Activated CD4-positive, alpha-beta T cell treated with anti-CD3 and anti-CD28 coated beads, Interleukin-2, amount 10 ng/mL, durations not matched to agents 24 days and 14 days (primary cell): ENCODE data around the gene ZNF492. TPM values are rescaled to one million over a fixed set of nuclear protein-coding genes. Genes with fewer than 3 reads are reported as not detected.
"Not testable (repeated sequence)": the region's sequence is repeated elsewhere in the genome, so short reads cannot be mapped to it uniquely, and the experiment has no call there.

Source experiments
- DNase-seq: peaks from one replicate; pipeline ENCODE4 v3.0.0; 2022
- H3K27ac Mint-ChIP-seq: one replicate; pipeline ENCODE4 v1.8.0; 2022; ENCODE audit warnings: mild to moderate bottlenecking, mixed read lengths
- H3K27me3 Mint-ChIP-seq: one replicate; pipeline ENCODE4 v1.8.0; 2022; ENCODE audit warnings: mixed read lengths
- H3K36me3 Mint-ChIP-seq: one replicate; pipeline ENCODE4 v1.8.0; 2022; ENCODE audit warnings: low read depth, mild to moderate bottlenecking, mixed read lengths
- H3K4me1 Mint-ChIP-seq: one replicate; pipeline ENCODE4 v1.8.0; 2021; ENCODE audit warnings: mixed read lengths
- H3K4me3 Mint-ChIP-seq: one replicate; pipeline ENCODE4 v1.8.0; 2022; ENCODE audit warnings: mild to moderate bottlenecking, moderate library complexity, mixed read lengths
- H3K9me3 Mint-ChIP-seq: one replicate; pipeline ENCODE4 v1.8.0; 2021; ENCODE audit warnings: mixed read lengths
- intact Hi-C: fragments of 100-400 bp; cut with micrococcal nuclease; formaldehyde crosslinking; loops from one replicate; pipeline ENCODE4 v1.15.1; 2023
- total RNA-seq: library from RNA; stranded (reverse); gene quantifications from 2 replicates; pipeline ENCODE4 v1.2.3, GENCODE V29; 2022

Gene ZNF492
- total RNA-seq, 1 donor from 2014 or later = 0.26 TPM

GRCh38 chr19:22623841-22624221 is 10.3 kb upstream of the ZNF492 start:
- H3K4me1 Mint-ChIP-seq = no peaks in the 10 kb centered on the region
- peaks cover 15% of the 10 kb centered on the region for H3K9me3 Mint-ChIP-seq
- DNase-seq = no peak
- H3K4me3 Mint-ChIP-seq = no peak overlapping the region
- intact Hi-C loops = no loop called here
- H3K36me3 Mint-ChIP-seq = peaks cover 2% of the 10 kb centered on the region
- no peak overlapping the region for H3K27ac Mint-ChIP-seq
- H3K27me3 Mint-ChIP-seq = no peaks in the 10 kb centered on the region

- peaks cover 16% of the 10 kb centered on the region for H3K9me3 Mint-ChIP-seq
- H3K4me1 Mint-ChIP-seq = no peaks in the 10 kb centered on the region
- no peak overlapping the region for H3K4me3 Mint-ChIP-seq
- H3K27me3 Mint-ChIP-seq = no peaks in the 10 kb centered on the region
- H3K27ac Mint-ChIP-seq = no peak overlapping the region
- intact Hi-C loops = no loop called here
- H3K36me3 Mint-ChIP-seq = peaks cover 2% of the 10 kb centered on the region
- no peak for DNase-seq
Measured at GRCh38 chr19:22625266-22626035, 8.7 kb upstream of the ZNF492 start.

- Mint-ChIP-seq H3K27ac (no peak overlapping the region), H3K4me3 (no peak overlapping the region), H3K4me1 (no peaks in the 10 kb centered on the region), H3K9me3 (peaks cover 16% of the 10 kb centered on the region), H3K36me3 (no peaks in the 10 kb centered on the region), H3K27me3 (no peaks in the 10 kb centered on the region)
- intact Hi-C loops = no loop called here
- DNase-seq = no peak
Measured at GRCh38 chr19:22627526-22627925, 6.6 kb upstream of the ZNF492 start.

GRCh38 chr19:22628401-22628800 is 5.7 kb upstream of the ZNF492 start:
- DNase-seq = no peak
- Mint-ChIP-seq H3K36me3 (no peaks in the 10 kb centered on the region), H3K4me3 (no peak overlapping the region), H3K27ac (no peak overlapping the region), H3K27me3 (no peaks in the 10 kb centered on the region), H3K9me3 (peaks cover 16% of the 10 kb centered on the region), H3K4me1 (no peaks in the 10 kb centered on the region)
- intact Hi-C loops = no loop called here

- no peak for DNase-seq
- H3K4me3 Mint-ChIP-seq = peak overlapping the region; percentile 71
- H3K4me1 Mint-ChIP-seq = no peaks in the 10 kb centered on the region
- intact Hi-C loops = no loop called here
- H3K36me3 Mint-ChIP-seq = no peaks in the 10 kb centered on the region
- no peaks in the 10 kb centered on the region for H3K27me3 Mint-ChIP-seq
- H3K27ac Mint-ChIP-seq = no peak overlapping the region
- H3K9me3 Mint-ChIP-seq = no peaks in the 10 kb centered on the region
Measured at GRCh38 chr19:22634450-22634827, 315 bp downstream of the ZNF492 start.

GRCh38 chr19:22685493-22685892 is 51.4 kb downstream of the ZNF492 start:
- H3K36me3 Mint-ChIP-seq, H3K4me3 Mint-ChIP-seq, H3K27me3 Mint-ChIP-seq, intact Hi-C loops, DNase-seq, H3K9me3 Mint-ChIP-seq, H3K27ac Mint-ChIP-seq, H3K4me1 Mint-ChIP-seq: not testable (repeated sequence)

- not testable (repeated sequence) for H3K9me3 Mint-ChIP-seq, H3K4me1 Mint-ChIP-seq, H3K27ac Mint-ChIP-seq
Measured at GRCh38 chr19:22702661-22703060, 68.5 kb downstream of the ZNF492 start.

GRCh38 chr19:22703096-22703495 is 69.0 kb downstream of the ZNF492 start:
- H3K4me1 Mint-ChIP-seq, H3K36me3 Mint-ChIP-seq, intact Hi-C loops, H3K4me3 Mint-ChIP-seq, H3K27me3 Mint-ChIP-seq, H3K27ac Mint-ChIP-seq, DNase-seq, H3K9me3 Mint-ChIP-seq: not testable (repeated sequence)

More at GRCh38 chr19:22702661-22703060, 68.5 kb downstream of the ZNF492 start:
- H3K4me3 Mint-ChIP-seq, DNase-seq, intact Hi-C loops, H3K36me3 Mint-ChIP-seq, H3K27me3 Mint-ChIP-seq: not testable (repeated sequence)

GRCh38 chr19:22708983-22709382 is 74.9 kb downstream of the ZNF492 start:
- Mint-ChIP-seq H3K36me3 (no peaks in the 10 kb centered on the region), H3K27me3 (no peaks in the 10 kb centered on the region), H3K4me1 (no peaks in the 10 kb centered on the region), H3K4me3 (no peak overlapping the region), H3K27ac (no peak overlapping the region), H3K9me3 (peaks cover 9% of the 10 kb centered on the region)
- intact Hi-C loops = no loop called here
- DNase-seq = no peak

Other genes with a start within 250 kb of the ZNF492 start
- gene ZNF98, start 212.0 kb upstream of the ZNF492 start, total RNA-seq = not detected in 2 replicates
- gene ZNF99, start 149.8 kb downstream of the ZNF492 start, total RNA-seq = not detected in 2 replicates
- gene ZNF723, start 198.0 kb downstream of the ZNF492 start, total RNA-seq = not detected in 2 replicates